ENCODE measurements around the gene MSI2.

The MSI2 gene

GRCh38 chr17:57631871-57632270 is 375.5 kb downstream of the MSI2 start:
- no peak for DNase-seq

- DNase-seq, result no peak
These were observed 376.0 kb downstream of the MSI2 start for GRCh38 chr17:57632294-57632693.

GRCh38 chr17:57633236-57633635 is 376.9 kb downstream of the MSI2 start:
- DNase-seq, result no peak

- no peak for DNase-seq
These were observed 378.6 kb downstream of the MSI2 start for GRCh38 chr17:57634713-57635465.

- DNase-seq, result no peak
These were observed 380.0 kb downstream of the MSI2 start for GRCh38 chr17:57636274-57636673.

- DNase-seq, result no peak
These were observed 380.8 kb downstream of the MSI2 start for GRCh38 chr17:57636985-57637665.

- no peak for DNase-seq
These were observed 381.3 kb downstream of the MSI2 start for GRCh38 chr17:57637666-57638010.

- no peak for DNase-seq
These were observed 382.0 kb downstream of the MSI2 start for GRCh38 chr17:57638284-57638683.

- no peak for DNase-seq
These were observed 383.1 kb downstream of the MSI2 start for GRCh38 chr17:57639381-57639780.

- no peak for DNase-seq
These were observed 383.8 kb downstream of the MSI2 start for GRCh38 chr17:57640079-57640478.

- DNase-seq, result no peak
These were observed 385.4 kb downstream of the MSI2 start for GRCh38 chr17:57641761-57642160.

GRCh38 chr17:57643062-57643461 is 386.7 kb downstream of the MSI2 start:
- DNase-seq, result no peak

GRCh38 chr17:57644326-57644725 is 388.0 kb downstream of the MSI2 start:
- DNase-seq, result no peak

- no peak for DNase-seq
These were observed 389.8 kb downstream of the MSI2 start for GRCh38 chr17:57645950-57646665.

- DNase-seq, result no peak
These were observed 392.4 kb downstream of the MSI2 start for GRCh38 chr17:57648720-57649119.

GRCh38 chr17:57649191-57649590 is 392.9 kb downstream of the MSI2 start:
- DNase-seq, result no peak

- DNase-seq, result no peak
These were observed 393.6 kb downstream of the MSI2 start for GRCh38 chr17:57649731-57650484.

- DNase-seq, result no peak
These were observed 394.2 kb downstream of the MSI2 start for GRCh38 chr17:57650548-57650947.

- no peak for DNase-seq
These were observed 395.1 kb downstream of the MSI2 start for GRCh38 chr17:57651451-57651850.

GRCh38 chr17:57651996-57652395 is 395.7 kb downstream of the MSI2 start:
- DNase-seq, result no peak

- no peak for DNase-seq
These were observed 396.5 kb downstream of the MSI2 start for GRCh38 chr17:57652811-57653210.

- DNase-seq, result no peak
These were observed 397.0 kb downstream of the MSI2 start for GRCh38 chr17:57653279-57653678.

- DNase-seq, result no peak
These were observed 397.9 kb downstream of the MSI2 start for GRCh38 chr17:57654040-57654775.

Measured in activated CD4-positive, CD25-positive, alpha-beta regulatory T cell treated with anti-CD3 and anti-CD28 coated beads, Interleukin-2, amount 50 U/mL, for 72 hours (primary cell).